ENCODE measurements around the gene DAP.

The DAP gene

DNA sequence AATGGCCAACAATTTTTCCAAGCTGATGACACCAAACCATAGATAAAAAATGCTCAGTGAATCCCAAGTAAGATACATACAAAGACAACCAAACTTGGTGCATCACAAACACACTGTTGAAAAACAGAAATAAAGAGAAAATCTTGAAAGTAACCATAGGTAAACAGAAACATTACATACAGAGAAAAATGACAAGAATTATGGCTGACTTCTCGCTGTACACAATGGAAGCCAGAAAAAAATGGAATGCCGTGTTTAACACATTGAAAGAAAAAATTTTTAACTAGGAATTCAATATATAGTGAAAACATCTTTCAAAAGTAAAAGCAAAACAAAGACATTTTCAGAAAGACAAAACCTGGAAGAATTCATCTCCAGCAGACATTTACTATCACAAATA is 20.6 kb downstream of the DAP start:
- DNase-seq (ENCODE audit: low read depth, low spot score): no peak
- no peak overlapping the region for H3K4me3 ChIP-seq (ENCODE audit: low read depth, low read length)
- ChIA-PET POLR2A (no interaction called here), CTCF (no interaction called here)
- TF ChIP-seq, protein P1, sequence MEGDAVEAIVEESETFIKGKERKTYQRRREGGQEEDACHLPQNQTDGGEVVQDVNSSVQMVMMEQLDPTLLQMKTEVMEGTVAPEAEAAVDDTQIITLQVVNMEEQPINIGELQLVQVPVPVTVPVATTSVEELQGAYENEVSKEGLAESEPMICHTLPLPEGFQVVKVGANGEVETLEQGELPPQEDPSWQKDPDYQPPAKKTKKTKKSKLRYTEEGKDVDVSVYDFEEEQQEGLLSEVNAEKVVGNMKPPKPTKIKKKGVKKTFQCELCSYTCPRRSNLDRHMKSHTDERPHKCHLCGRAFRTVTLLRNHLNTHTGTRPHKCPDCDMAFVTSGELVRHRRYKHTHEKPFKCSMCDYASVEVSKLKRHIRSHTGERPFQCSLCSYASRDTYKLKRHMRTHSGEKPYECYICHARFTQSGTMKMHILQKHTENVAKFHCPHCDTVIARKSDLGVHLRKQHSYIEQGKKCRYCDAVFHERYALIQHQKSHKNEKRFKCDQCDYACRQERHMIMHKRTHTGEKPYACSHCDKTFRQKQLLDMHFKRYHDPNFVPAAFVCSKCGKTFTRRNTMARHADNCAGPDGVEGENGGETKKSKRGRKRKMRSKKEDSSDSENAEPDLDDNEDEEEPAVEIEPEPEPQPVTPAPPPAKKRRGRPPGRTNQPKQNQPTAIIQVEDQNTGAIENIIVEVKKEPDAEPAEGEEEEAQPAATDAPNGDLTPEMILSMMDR (IDR thresholded peaks at IDR 0.05; ENCODE audit: insufficient read depth, low read length, missing control alignments): no peak

GRCh38 chr5:10737880-10738279 is 23.2 kb downstream of the DAP start:
- DNase-seq (ENCODE audit: low read depth, low spot score): no peak
- CTCF ChIA-PET: interaction anchor here (1.0 to 1.2 kb wide), 2 partner anchors 10 to 119 kb away, joined by 3 read pairs; no protein-coding TSS in a partner anchor
- POLR2A ChIA-PET: no interaction called here
- no peak overlapping the region for H3K4me3 ChIP-seq (ENCODE audit: low read depth, low read length)
- TF ChIP-seq, protein P1 (IDR thresholded peaks at IDR 0.05; ENCODE audit: insufficient read depth, low read length, missing control alignments): no peak

- no peak for DNase-seq (ENCODE audit: low read depth, low spot score)
- H3K4me3 ChIP-seq (ENCODE audit: low read depth, low read length): no peak overlapping the region
- TF ChIP-seq, protein P1 (IDR thresholded peaks at IDR 0.05; ENCODE audit: insufficient read depth, low read length, missing control alignments): no peak
- ChIA-PET CTCF (interaction anchor here (1.0 to 2.9 kb wide), 2 partner anchors 12 to 120 kb away, joined by 3 to 9 read pairs; no protein-coding TSS in a partner anchor), POLR2A (no interaction called here)
These were observed 24.2 kb downstream of the DAP start for GRCh38 chr5:10736808-10737207.

GRCh38 chr5:10736354-10736753 is 24.7 kb downstream of the DAP start:
- no peak for DNase-seq (ENCODE audit: low read depth, low spot score)
- CTCF ChIA-PET: interaction anchor here (2.9 kb wide), 1 partner anchor 11 kb away, joined by 9 read pairs; no protein-coding TSS in a partner anchor

GRCh38 chr5:10735569-10736276 is 25.3 kb downstream of the DAP start:
- TF ChIP-seq, protein P1 (IDR thresholded peaks at IDR 0.05; ENCODE audit: insufficient read depth, low read length, missing control alignments): no peak
- ChIA-PET CTCF (interaction anchor here (2.9 kb wide), 1 partner anchor 11 kb away, joined by 9 read pairs; no protein-coding TSS in a partner anchor), POLR2A (no interaction called here)
- DNase-seq (ENCODE audit: low read depth, low spot score): no peak
- no peak overlapping the region for H3K4me3 ChIP-seq (ENCODE audit: low read depth, low read length)

More at GRCh38 chr5:10736354-10736753, 24.7 kb downstream of the DAP start:
- no peak overlapping the region for H3K4me3 ChIP-seq (ENCODE audit: low read depth, low read length)
- POLR2A ChIA-PET: no interaction called here
- TF ChIP-seq, protein P1 (IDR thresholded peaks at IDR 0.05; ENCODE audit: insufficient read depth, low read length, missing control alignments): no peak

DNA sequence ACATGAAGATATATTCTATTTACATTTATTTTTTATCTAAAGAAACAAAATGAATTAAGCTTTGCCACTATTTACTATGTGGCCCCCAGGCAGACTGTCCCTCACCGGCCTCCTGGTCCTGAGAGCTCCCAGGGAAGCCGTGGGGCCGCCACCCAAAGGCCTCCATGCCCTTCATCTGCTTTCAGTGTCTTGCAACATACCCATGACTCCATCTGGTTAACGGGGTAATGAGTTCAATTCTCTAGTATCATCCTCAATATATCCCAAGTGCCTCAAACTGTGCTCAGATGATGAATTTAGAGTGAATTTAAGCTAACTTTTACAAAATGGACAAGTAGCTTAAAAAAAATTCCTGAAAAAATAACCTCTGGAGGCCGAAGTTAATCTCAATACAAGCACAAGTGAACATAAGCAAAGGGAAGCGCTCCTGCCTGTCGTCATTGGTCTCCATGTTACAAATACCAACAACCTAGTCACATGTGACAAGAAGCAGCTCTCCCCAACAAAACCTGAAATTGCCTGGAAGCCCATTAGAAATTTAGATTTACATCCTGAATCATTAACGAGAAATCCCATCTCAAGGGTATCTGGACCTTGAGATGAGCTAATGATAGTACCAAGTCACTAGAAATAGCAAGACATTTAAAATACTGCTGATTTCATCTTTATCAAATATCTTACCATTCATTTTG is 26.1 kb downstream of the DAP start:
- TF ChIP-seq, protein P1 (IDR thresholded peaks at IDR 0.05; ENCODE audit: insufficient read depth, low read length, missing control alignments): no peak
- no peak overlapping the region for H3K4me3 ChIP-seq (ENCODE audit: low read depth, low read length)
- CTCF ChIA-PET: interaction anchor here (1.0 to 2.9 kb wide), 2 partner anchors 10 to 12 kb away, joined by 3 to 9 read pairs; no protein-coding TSS in a partner anchor
- POLR2A ChIA-PET: no interaction called here
- DNase-seq (ENCODE audit: low read depth, low spot score): no peak

Measured in AG04449 (cell line).